Measurements from ENCODE around the gene PTGS2. TPM values are rescaled to one million over a fixed set of nuclear protein-coding genes. Genes with fewer than 3 reads are reported as not detected.
"Not testable (repeated sequence)": the region's sequence is repeated elsewhere in the genome, so short reads cannot be mapped to it uniquely, and the experiment has no call there.

Gene PTGS2
- total RNA-seq, 1 donor from 2014 or later, result 19.1 TPM

GRCh38 chr1:186643614-186644013, 36.6 kb downstream of the PTGS2 start:
- TF ChIP-seq, protein P1, sequence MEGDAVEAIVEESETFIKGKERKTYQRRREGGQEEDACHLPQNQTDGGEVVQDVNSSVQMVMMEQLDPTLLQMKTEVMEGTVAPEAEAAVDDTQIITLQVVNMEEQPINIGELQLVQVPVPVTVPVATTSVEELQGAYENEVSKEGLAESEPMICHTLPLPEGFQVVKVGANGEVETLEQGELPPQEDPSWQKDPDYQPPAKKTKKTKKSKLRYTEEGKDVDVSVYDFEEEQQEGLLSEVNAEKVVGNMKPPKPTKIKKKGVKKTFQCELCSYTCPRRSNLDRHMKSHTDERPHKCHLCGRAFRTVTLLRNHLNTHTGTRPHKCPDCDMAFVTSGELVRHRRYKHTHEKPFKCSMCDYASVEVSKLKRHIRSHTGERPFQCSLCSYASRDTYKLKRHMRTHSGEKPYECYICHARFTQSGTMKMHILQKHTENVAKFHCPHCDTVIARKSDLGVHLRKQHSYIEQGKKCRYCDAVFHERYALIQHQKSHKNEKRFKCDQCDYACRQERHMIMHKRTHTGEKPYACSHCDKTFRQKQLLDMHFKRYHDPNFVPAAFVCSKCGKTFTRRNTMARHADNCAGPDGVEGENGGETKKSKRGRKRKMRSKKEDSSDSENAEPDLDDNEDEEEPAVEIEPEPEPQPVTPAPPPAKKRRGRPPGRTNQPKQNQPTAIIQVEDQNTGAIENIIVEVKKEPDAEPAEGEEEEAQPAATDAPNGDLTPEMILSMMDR (IDR thresholded peaks at IDR 0.05; ENCODE audit: unreplicated experiment), result no peak
- peaks cover 6% of the 10 kb centered on the region for H3K4me1 Mint-ChIP-seq
- H3K9me3 Mint-ChIP-seq, result peaks cover 4% of the 10 kb centered on the region
- H3K36me3 Mint-ChIP-seq, result no peaks in the 10 kb centered on the region
- no peaks in the 10 kb centered on the region for H3K27me3 Mint-ChIP-seq (ENCODE audit: low read depth)
- no peak overlapping the region for H3K4me3 Mint-ChIP-seq
- DNase-seq (ENCODE audit: low spot score in 2 of 2, unreplicated experiment in 2 of 2), result no peak
- H3K27ac Mint-ChIP-seq, result no peak overlapping the region

GRCh38 chr1:186637567-186637966, 42.7 kb downstream of the PTGS2 start:
- peak overlapping the region; percentile 59 for H3K4me3 Mint-ChIP-seq
- not testable (repeated sequence) for H3K27me3 Mint-ChIP-seq (ENCODE audit: low read depth); H3K27ac Mint-ChIP-seq

GRCh38 chr1:186636786-186637185, 43.4 kb downstream of the PTGS2 start:
- Mint-ChIP-seq H3K9me3 (no peaks in the 10 kb centered on the region), H3K27ac (peak overlapping the region; percentile 13), H3K4me1 (no peaks in the 10 kb centered on the region), H3K4me3 (peak overlapping the region; percentile 59), H3K27me3 (ENCODE audit: low read depth) (no peaks in the 10 kb centered on the region), H3K36me3 (no peaks in the 10 kb centered on the region)
- TF ChIP-seq, protein P1 (IDR thresholded peaks at IDR 0.05; ENCODE audit: unreplicated experiment), result no peak
- no peak for DNase-seq (ENCODE audit: low spot score in 2 of 2, unreplicated experiment in 2 of 2)

More at GRCh38 chr1:186637567-186637966, 42.7 kb downstream of the PTGS2 start:
- H3K9me3 Mint-ChIP-seq; H3K36me3 Mint-ChIP-seq; H3K4me1 Mint-ChIP-seq; DNase-seq (ENCODE audit: low spot score in 2 of 2, unreplicated experiment in 2 of 2): not testable (repeated sequence)

GRCh38 chr1:186634511-186634910, 45.7 kb downstream of the PTGS2 start:
- Mint-ChIP-seq H3K9me3 (no peaks in the 10 kb centered on the region), H3K4me1 (no peaks in the 10 kb centered on the region)
- TF ChIP-seq, protein P1 (IDR thresholded peaks at IDR 0.05; ENCODE audit: unreplicated experiment), result no peak

DNA sequence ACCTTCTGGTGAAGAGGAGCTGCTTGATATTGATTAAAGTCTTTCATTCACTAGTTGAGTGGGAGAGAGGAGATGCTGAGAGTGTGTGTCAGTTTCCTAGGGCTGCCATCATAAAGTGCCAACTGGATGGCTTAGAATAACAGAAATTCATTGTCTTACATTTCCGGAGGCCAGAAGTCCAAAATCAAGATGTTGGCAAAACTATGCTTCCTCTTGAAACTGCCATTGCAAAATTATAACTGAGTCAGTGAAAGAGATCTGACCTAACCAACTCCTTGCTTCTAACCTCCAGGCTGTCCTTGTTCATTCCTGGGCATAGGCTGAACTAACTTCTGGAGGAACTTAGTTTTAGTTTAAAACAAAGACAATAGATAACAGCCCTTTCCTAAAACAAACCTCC, 47.1 kb downstream of the PTGS2 start:
- H3K27me3 Mint-ChIP-seq (ENCODE audit: low read depth), result no peaks in the 10 kb centered on the region
- no peaks in the 10 kb centered on the region for H3K36me3 Mint-ChIP-seq
- TF ChIP-seq, protein P1 (IDR thresholded peaks at IDR 0.05; ENCODE audit: unreplicated experiment), result no peak
- no peak overlapping the region for H3K4me3 Mint-ChIP-seq
- no peak for DNase-seq (ENCODE audit: low spot score in 2 of 2, unreplicated experiment in 2 of 2)
- H3K4me1 Mint-ChIP-seq, result no peaks in the 10 kb centered on the region
- H3K9me3 Mint-ChIP-seq, result no peaks in the 10 kb centered on the region
- no peak overlapping the region for H3K27ac Mint-ChIP-seq

More at GRCh38 chr1:186634511-186634910, 45.7 kb downstream of the PTGS2 start:
- no peak for DNase-seq (ENCODE audit: low spot score in 2 of 2, unreplicated experiment in 2 of 2)
- Mint-ChIP-seq H3K27ac (no peak overlapping the region), H3K4me3 (no peak overlapping the region), H3K27me3 (ENCODE audit: low read depth) (no peaks in the 10 kb centered on the region), H3K36me3 (no peaks in the 10 kb centered on the region)

DNA sequence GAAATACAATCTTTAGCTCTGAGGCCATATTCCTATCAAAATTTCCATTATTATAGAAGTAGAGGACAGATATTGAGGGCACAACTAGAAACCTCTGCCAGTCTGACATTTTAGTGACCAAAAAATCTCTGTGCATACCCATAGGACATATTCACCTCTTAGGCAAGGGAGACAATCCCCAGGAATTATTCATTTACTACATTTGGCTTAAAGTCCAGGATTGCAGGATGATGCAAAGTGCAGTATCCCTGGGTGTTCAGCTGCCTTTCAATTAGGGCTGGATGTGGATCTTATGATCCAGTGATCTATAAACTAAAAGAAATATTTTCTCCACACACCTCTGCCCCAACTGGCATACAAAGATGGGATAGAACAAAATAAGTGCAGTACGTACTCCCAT, 50.9 kb downstream of the PTGS2 start:
- TF ChIP-seq, protein P1 (IDR thresholded peaks at IDR 0.05; ENCODE audit: unreplicated experiment), result no peak
- no peaks in the 10 kb centered on the region for H3K36me3 Mint-ChIP-seq
- H3K27ac Mint-ChIP-seq, result no peak overlapping the region

More for the DNA sequence above, 50.9 kb downstream of the PTGS2 start:
- Mint-ChIP-seq H3K4me3 (no peak overlapping the region), H3K9me3 (no peaks in the 10 kb centered on the region), H3K27me3 (ENCODE audit: low read depth) (no peaks in the 10 kb centered on the region), H3K4me1 (peaks cover 2% of the 10 kb centered on the region)
- no peak for DNase-seq (ENCODE audit: low spot score in 2 of 2, unreplicated experiment in 2 of 2)

All from mesothelial cell of epicardium (in vitro differentiated cells).